Stimulated activated CD8-positive, alpha-beta memory T cell treated with anti-CD3 and anti-CD28 coated beads, Interleukin-12 subunit alpha, Interleukin-12 subunit beta, amount 100 ng/mL, for 4 hours (primary cell): ENCODE measurements around the gene GAB1.

Source experiments
- DNase-seq: peaks from one replicate; pipeline ENCODE4 v3.0.0-alpha.2; 2020; ENCODE audit warnings: low read depth

GAB1 gene

GRCh38 chr4:143358923-143359643 lies 22.4 kb downstream of the GAB1 start:
- DNase-seq = no peak

DNA sequence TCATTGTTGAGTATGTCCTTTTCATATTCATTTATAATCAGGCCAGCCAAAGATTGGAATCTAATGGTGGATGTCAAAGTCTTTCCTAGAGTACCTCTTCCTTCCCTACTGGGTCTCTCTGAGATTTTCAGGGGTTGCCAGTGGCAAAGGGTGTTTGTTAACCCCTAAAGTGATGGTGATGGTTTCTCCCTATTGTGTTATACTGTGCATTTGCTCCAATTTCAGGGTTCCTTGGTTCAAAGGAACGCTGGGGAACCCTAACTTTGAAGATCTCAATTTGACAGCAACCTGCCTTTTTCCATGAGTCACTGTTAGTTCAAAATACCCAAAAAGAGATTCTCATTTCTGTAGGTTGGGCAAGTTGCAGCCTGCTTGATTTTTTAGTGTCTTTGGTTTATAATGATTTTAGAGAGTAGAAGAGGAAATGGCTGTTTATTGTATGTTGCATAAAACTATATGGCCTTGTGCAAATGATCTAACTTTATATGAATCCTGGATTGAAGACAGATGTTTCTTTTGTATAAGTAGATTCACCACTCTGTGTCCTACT lies 23.0 kb downstream of the GAB1 start:
- no peak for DNase-seq

DNA sequence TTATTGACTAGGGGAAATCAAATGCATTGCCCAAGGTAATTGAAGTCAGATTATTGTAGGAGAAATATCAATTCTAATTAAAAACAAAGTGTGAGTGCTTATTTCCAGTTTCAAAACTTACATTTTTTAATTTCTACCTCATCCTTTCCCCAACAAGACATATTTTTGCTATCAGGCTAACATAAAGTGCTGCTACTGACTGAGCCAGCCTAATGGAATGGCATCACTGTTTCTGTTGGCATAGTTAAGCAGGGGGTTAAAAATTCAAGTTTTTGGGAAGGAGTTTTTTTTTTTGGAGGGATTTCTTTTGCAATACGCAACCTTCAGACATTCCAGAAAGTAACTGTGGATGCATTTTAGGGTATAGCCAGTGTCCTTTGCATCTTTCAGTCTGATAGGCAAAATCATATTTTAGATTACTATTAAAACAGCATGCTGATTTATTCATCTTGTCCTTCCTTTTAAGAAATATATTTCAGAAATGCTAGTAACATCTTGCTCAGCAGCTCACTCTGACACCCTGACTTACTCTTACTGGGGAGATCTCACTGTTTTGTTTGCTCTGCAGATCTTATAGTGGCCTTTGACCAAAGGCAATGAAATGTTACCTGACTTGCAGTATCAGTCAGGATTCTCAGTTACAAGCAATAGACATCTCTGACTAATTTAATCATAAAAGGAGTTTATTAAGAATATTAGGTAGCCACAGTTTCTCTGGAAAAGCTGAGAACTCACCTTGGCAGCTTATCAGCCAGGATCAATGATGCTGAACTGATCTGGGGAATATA lies 24.4 kb downstream of the GAB1 start:
- DNase-seq = no peak

DNA sequence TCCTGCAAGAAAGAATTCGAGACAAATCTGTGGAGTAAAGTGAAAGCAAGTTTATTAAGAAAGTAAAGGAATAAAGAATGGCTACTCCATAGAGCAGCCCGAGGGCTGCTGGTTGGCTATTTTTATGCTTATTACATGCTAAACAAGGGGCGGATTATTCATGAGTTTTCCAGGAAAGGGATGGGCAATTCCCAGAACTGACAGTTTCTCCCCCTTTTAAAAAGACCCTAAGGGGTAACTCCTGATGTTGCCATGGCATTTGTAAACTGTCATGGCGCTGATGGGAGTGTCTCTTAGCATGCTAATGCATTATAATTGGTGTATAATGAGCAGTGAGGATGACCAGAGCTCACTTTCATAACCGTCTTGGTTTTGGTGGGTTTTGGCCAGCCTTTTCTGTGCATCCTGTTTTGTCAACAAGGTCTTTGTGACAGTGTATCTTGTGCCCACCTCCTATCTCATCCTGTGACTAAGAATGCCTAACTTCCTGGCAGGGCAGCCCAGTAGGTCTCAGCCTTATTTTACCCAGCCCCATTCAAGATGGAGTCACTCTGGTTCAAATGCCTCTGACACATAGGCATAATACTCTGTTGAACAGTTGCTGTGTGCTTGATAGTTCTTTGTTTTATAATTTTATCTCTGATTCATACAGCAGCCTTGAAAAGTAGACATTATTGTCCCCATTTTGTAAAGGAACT lies 25.8 kb downstream of the GAB1 start:
- DNase-seq = no peak

GRCh38 chr4:143363332-143363731 lies 26.7 kb downstream of the GAB1 start:
- DNase-seq = no peak

GRCh38 chr4:143364063-143364462 lies 27.4 kb downstream of the GAB1 start:
- no peak for DNase-seq

DNA sequence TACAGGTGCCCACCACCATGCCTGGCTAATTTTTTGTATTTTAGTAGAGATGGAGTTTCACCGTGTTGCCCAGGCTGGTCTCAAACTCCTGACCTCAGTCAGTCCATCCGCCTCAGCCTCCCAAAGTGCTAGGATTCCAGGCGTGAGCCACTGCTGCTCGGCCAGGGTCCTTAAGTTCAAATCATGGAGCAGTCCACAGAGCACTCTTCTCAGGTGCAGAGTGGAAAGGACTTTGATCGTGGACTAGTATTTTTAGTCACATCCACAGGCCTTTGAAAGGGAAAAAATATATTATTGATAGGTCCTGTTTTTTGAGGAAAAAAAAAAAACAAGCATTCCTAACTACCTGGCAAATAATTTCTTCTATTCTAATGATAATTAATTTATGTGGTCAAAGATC lies 31.2 kb downstream of the GAB1 start:
- DNase-seq = no peak

- no peak for DNase-seq
Observed at GRCh38 chr4:143369552-143369951, 32.9 kb downstream of the GAB1 start.

DNA sequence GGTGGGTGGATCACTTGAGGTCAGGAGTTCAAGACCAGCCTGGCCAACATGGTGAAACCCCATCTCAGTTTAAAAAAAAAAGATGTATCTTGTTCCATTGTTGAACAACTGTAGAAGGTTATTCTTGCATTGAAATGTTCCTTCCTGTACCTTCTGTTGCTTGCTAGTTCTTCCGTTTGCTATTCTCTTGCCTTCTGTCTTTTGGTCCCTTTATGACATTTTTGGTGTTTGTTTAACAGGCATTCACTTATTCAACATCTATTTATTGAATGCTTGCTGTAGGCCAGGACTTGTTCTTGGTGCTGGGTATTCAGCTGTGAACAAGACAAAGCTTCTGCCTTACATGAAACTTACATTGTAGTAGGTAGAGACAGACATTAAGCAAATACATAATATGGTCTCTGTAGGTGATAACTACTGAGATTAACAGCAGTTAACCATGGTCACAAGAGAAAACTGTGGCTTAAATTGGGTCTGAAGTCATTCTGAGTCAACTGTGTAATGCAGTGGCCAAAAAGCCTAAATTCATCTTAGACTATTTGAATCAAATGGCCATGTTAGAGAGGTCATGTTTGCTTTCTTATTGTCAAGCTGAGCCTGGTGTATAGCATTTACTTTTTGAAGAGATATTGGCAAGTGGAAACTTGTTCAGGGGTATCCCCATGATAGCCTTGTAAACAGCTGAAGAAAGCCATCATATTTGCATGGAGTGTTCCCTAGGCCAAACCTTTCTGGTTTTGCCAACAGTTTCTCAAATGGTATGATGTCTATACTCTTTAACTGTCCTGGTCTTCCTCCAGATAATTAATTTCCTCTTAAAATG lies 35.6 kb downstream of the GAB1 start:
- DNase-seq = no peak

- DNase-seq = no peak
Observed at GRCh38 chr4:143374255-143374654, 37.6 kb downstream of the GAB1 start.

DNA sequence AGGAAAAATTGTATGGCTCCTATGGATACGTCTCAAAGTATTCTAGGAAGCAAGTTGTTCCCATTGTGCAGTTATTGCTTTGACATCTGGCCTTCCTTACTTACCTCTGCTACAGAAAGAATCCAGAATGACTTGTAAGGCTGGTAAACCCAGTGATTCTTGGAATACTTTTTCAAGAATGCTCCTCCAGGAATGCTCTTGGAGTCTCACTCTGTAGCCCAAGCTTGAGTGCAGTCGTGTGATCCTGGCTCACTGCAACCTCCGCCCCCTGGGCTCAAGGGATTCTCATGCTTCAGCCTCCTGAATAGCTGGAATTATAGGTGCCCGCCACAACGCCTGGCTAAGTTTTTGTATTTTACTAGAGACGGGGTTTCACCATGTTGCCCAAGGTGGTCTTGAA lies 38.1 kb downstream of the GAB1 start:
- DNase-seq = no peak

GRCh38 chr4:143375326-143376073 lies 38.8 kb downstream of the GAB1 start:
- no peak for DNase-seq

DNA sequence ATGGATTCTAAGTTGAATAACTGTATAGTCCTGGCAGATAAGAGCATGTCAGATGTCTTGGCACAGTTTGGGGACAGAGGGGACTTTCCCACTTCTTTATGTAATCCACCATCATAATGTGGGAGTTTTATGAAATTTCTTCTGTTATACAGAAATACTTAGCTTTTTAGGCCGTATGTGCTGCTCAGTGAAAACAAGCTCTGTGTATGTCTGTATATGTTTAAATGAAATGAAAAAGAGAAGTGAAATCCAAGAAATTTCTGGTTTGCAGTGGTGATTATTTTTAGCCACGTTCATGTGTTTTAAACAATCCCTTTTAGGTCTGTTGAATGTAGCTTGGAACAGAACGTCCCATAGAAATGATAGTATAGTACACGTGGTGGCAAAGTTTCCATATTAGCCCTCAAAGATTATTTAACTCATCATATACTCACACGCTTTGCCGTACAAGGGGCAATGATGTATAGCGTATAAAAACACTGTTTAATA lies 41.0 kb downstream of the GAB1 start:
- DNase-seq = no peak

GRCh38 chr4:143380629-143381028 lies 44.0 kb downstream of the GAB1 start:
- DNase-seq = no peak

GRCh38 chr4:143381189-143382118 lies 44.8 kb downstream of the GAB1 start:
- no peak for DNase-seq

DNA sequence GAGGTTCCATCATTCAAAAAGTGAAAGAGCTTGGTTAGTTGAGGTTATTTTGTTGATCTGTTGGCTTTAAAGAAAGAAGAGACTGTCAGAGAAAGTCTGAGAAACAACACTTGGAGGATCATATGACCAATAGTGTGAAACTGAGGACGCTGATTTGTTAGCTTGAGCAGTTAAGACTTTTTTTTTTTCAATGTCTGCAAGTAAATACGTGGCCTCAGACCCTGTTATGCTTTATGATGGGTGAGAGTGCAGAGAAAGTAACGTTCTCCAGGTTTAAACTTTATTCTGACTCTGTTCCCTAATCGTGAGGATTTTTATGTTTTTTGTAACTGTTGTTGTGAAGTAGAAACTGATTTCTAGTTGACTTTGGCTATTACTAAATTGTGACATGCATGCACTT lies 45.9 kb downstream of the GAB1 start:
- no peak for DNase-seq

DNA sequence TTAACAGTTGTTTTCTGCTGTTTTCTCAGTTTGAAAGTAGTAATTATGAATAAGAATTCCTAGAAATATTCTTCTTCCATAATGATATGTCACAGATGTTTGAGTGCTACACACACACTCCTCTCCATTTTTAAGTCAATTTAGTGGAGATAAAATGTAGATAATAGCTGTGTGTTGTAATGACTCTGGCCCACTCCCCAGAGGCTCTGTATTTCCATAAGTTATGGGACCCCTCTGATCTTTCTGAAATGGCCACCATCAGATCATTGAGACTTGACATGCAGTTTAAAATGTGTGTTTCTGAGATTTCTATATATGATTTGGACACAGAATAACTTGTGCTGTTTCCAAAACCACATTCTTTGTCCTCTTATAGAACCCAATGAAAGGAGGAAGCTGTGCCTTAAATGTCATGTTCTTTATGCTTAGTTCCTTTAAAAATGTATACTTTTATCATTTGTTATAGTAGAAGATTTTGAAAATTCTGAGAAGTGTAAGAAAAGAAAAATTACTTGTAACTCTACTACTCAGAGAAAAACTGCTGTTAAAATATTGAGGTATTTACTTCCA lies 46.4 kb downstream of the GAB1 start:
- no peak for DNase-seq

GRCh38 chr4:143384381-143384994 lies 47.8 kb downstream of the GAB1 start:
- no peak for DNase-seq

DNA sequence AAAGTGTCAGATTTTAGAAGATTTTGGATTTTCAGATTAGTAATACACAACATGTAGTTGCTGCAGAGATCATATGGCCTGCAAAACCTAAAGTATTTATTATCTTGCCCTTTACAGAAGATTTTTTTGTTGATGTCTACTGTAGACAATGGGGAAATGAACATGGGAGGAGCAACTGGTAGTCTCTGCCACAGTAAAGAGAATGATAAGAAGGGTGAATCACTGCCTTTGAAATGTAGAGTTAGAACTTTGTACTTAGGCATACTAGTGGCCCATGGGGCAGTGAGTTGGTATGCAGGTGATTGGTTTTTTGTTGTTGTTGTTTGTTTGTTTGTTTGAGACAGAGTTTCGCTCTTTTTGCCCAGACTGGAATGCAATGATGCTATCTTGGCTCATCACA lies 50.1 kb downstream of the GAB1 start:
- DNase-seq = no peak
